Sciatic nerve (tissue), 2 donors: Measurements from ENCODE around the gene PCDHGB6. TPM values are rescaled to one million over a fixed set of nuclear protein-coding genes. Genes with fewer than 3 reads are reported as not detected.
"Not testable (repeated sequence)": the region's sequence is repeated elsewhere in the genome, so short reads cannot be mapped to it uniquely, and the experiment has no call there.

ENCODE experiments used
- ATAC-seq: fragments of 200-7000 bp; cut with Tn5 transposase; one replicate; pipeline ENCODE4 v1.9.1; 2020; ENCODE audit warnings: mild to moderate bottlenecking, moderate library complexity
- DNase-seq: peaks from one replicate; pipeline ENCODE4 v3.0.0-alpha.2; 2020; ENCODE audit warnings: low spot score
- intact Hi-C: fragments of 100-400 bp; cut with DNase I; formaldehyde crosslinking; loops from one replicate; pipeline ENCODE4 v1.14.2; 2022
- total RNA-seq: library from RNA; stranded (reverse); fragmentation: NEBNext Ultra II Directional; extraction: Animal tissue kit (Norgen Biotek cat#: 25700); gene quantifications from one replicate; pipeline ENCODE4 v1.2.1, GENCODE V29; 2021
- donor health status: DM: no; HTN: no; CAD: no.
- donor health status: DM: no; HTN: no; CAD: no.

The PCDHGB6 gene
- total RNA-seq, 1 donor from 2014 or later: 12.4 TPM

GRCh38 chr5:141387557-141388311 is 20.1 kb upstream of the PCDHGB6 start, which contains the start of gene PCDHGB4:
Gene PCDHGB4, plus strand, starts transcription at chr5:141387698. Its CDS starts 187 bp downstream, at chr5:141387885.
- intact Hi-C loops: not testable (repeated sequence)
- DNase-seq: peak; percentile 61
- peak; percentile 51 for ATAC-seq

DNA sequence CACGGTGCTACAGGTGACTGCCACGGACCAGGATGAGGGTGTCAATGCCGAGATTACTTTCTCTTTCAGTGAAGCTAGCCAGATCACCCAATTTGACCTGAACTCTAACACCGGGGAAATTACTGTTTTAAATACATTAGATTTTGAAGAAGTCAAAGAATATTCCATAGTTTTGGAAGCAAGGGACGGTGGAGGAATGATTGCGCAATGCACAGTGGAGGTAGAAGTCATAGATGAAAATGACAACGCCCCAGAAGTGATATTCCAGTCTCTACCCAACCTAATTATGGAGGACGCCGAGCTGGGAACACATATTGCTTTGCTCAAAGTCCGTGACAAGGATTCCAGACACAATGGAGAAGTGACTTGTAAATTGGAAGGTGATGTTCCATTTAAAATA is 19.2 kb upstream of the PCDHGB6 start:
- no peak for DNase-seq
- intact Hi-C loops: no loop called here
- no peak for ATAC-seq

GRCh38 chr5:141389153-141390042 is 18.4 kb upstream of the PCDHGB6 start:
- intact Hi-C loops: no loop called here
- no peak for ATAC-seq
- no peak for DNase-seq

GRCh38 chr5:141392429-141393198 is 15.2 kb upstream of the PCDHGB6 start, which contains the start of gene PCDHGA8:
Gene PCDHGA8, plus strand, starts transcription at chr5:141392633. Its CDS starts 181 bp downstream, at chr5:141392814.
- ATAC-seq (no peak), DNase-seq (no peak)
- intact Hi-C loops: no loop called here

DNA sequence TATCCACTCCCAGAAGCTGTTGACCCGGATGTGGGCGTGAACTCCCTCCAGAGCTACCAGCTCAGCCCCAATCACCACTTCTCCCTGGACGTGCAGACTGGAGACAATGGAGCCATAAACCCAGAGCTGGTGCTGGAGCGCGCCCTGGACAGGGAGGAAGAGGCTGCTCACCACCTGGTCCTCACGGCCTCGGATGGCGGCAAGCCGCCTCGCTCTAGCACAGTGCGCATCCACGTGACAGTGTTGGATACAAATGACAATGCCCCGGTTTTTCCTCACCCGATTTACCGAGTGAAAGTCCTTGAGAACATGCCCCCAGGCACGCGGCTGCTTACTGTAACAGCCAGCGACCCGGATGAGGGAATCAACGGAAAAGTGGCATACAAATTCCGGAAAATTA is 14.6 kb upstream of the PCDHGB6 start:
- no peak for DNase-seq
- ATAC-seq: no peak
- intact Hi-C loops: no loop called here

GRCh38 chr5:141394401-141395187 is 13.2 kb upstream of the PCDHGB6 start:
- DNase-seq, intact Hi-C loops, ATAC-seq: not testable (repeated sequence)

GRCh38 chr5:141397756-141398551 is 9.9 kb upstream of the PCDHGB6 start, which contains the start of gene PCDHGB5:
Gene PCDHGB5, plus strand, starts transcription at chr5:141397947. Its CDS starts 181 bp downstream, at chr5:141398128.
- ATAC-seq (peak; percentile 84), DNase-seq (peak; percentile 64)
- intact Hi-C loops: not testable (repeated sequence)

DNA sequence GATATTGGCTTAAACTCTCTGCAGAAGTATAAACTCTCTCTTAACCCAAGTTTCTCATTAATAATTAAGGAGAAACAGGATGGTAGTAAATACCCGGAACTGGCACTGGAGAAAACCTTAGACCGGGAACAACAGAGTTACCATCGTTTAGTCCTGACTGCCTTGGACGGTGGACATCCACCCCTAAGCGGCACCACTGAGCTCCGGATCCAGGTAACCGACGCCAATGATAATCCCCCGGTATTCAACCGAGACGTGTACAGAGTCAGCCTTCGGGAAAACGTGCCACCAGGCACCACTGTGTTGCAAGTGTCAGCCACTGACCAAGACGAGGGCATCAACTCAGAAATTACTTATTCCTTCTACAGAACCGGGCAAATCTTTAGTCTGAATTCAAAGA is 9.2 kb upstream of the PCDHGB6 start:
- ATAC-seq (no peak), DNase-seq (no peak)
- intact Hi-C loops: no loop called here

- DNase-seq (no peak), ATAC-seq (no peak)
- intact Hi-C loops: no loop called here
Measured at GRCh38 chr5:141399555-141400258, 8.1 kb upstream of the PCDHGB6 start.

DNA sequence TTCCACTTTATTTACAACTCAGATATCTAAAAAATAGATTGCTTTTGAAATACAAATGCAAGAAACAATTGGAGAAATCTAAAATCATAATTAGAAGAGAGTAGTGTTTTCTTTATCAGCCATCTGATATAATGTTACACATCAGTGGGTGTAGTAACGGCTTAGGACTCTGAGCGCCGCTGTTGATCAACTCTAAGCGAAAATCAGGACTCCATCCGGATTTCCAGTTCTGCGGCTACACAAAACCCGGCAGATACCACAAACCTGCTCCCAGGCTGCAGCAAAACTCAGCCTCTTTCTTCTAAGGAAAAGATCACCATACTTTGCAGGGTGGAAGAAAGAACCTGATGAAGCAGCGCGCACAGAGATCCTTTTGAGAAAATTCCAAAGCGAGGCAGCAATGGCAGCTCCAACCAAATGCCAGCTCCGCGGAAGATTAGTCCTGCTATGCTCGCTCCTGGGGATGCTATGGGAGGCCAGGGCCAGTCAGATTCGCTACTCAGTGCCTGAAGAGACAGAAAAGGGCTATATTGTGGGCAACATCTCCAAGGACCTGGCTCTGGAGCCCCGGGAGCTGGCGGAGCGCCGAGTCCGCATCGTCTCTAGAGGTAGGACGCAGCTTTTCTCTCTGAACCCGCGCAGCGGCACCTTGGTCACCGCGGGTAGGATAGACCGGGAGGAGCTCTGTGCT is 5.1 kb upstream of the PCDHGB6 start, which contains the start of gene PCDHGA9:
Gene PCDHGA9, plus strand, starts transcription at position 226 of the 691 bp plus-strand sequence. Its CDS starts 175 bp downstream, at position 401.
- intact Hi-C loops: no loop called here
- no peak for DNase-seq
- ATAC-seq: no peak

- DNase-seq: no peak
- intact Hi-C loops: no loop called here
- ATAC-seq: no peak
Measured at GRCh38 chr5:141403387-141403786, 4.4 kb upstream of the PCDHGB6 start.

GRCh38 chr5:141409598-141410306 is 1.9 kb downstream of the PCDHGB6 start:
- DNase-seq (no peak), ATAC-seq (no peak)
- intact Hi-C loops: no loop called here

DNA sequence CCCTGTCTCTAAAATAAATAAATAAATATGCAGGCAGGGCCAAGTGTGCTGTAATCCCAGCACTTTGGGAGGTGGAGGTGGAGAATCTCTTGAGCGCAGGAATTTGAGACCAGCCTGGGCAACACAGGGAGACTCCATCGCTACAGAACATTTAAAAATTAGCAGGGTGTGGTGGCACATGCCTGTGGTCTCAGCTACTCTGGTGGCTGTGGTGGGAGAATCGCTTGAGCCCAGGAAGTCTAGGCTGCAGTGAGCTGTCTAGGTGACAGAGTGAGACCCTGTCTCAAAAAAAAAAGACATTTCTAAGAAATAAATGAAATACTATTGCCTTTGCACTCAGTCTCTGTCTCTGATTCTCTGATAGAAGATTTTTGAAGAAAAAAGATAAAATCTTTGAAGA is 3.8 kb downstream of the PCDHGB6 start:
- ATAC-seq (no peak), DNase-seq (no peak)
- intact Hi-C loops: no loop called here

- intact Hi-C loops: no loop called here
Measured at GRCh38 chr5:141412854-141413539, 5.2 kb downstream of the PCDHGB6 start, which contains the start of gene PCDHGA10. Gene PCDHGA10, plus strand, starts transcription at chr5:141412987. Its CDS starts 189 bp downstream, at chr5:141413176.

DNA sequence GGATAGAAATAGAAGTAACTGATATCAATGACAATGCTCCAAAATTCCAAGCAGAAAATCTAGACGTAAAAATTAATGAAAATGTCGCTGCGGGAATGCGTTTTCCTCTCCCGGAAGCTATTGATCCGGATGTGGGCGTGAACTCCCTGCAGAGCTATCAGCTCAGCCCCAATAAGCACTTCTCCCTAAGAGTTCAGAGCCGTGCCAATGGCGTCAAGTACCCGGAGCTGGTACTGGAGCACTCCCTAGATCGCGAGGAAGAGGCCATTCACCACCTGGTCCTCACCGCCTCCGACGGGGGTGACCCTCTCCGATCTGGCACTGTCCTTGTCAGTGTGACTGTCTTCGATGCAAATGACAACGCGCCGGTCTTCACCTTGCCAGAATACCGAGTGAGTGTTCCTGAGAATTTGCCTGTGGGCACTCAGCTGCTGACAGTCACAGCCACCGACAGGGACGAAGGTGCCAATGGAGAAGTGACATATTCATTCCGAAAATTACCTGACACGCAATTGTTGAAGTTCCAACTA is 5.8 kb downstream of the PCDHGB6 start:
- DNase-seq: no peak
- no peak for ATAC-seq

More at GRCh38 chr5:141412854-141413539, 5.2 kb downstream of the PCDHGB6 start, which contains the start of gene PCDHGA10:
- peak; percentile 39 for ATAC-seq
- peak; percentile 59 for DNase-seq

More for the DNA sequence above, 5.8 kb downstream of the PCDHGB6 start:
- intact Hi-C loops: no loop called here
